HepG2 (cell line): Measurements from ENCODE around the gene DENND5B. TPM values are rescaled to one million over a fixed set of nuclear protein-coding genes. Genes with fewer than 3 reads are reported as not detected.
A peak's percentile ranks its signal among the peaks of the same experiment; 100 is the strongest.

ENCODE experiments used
- ARID4A ChIP-seq: sonication (generic); formaldehyde crosslinking; IDR thresholded peaks from 2 replicates; pipeline ENCODE4 v1.5.0; 2020; ENCODE audit warnings: mild to moderate bottlenecking, missing genetic modification reagents, borderline replicate concordance
- HOXA5 ChIP-seq: sonication (generic); formaldehyde crosslinking; IDR thresholded peaks from 2 replicates; pipeline ENCODE4 v1.4.0; 2020; ENCODE audit warnings: missing genetic modification reagents
- IRF9 ChIP-seq: sonication (generic); formaldehyde crosslinking; IDR thresholded peaks from 2 replicates; pipeline ENCODE4 v1.8.0; 2022; ENCODE audit warnings: missing genetic modification reagents, mild to moderate bottlenecking, borderline replicate concordance
- PLSCR1 ChIP-seq: sonication (generic); formaldehyde crosslinking; IDR thresholded peaks from 2 replicates; pipeline ENCODE4 v1.5.0; 2020; ENCODE audit warnings: missing genetic modification reagents, mild to moderate bottlenecking, borderline replicate concordance
- PRDM4 ChIP-seq: sonication (generic); formaldehyde crosslinking; IDR thresholded peaks from 2 replicates; pipeline ENCODE4 v1.9.0; 2021; ENCODE audit warnings: missing genetic modification reagents, borderline replicate concordance
- REL ChIP-seq: sonication (generic); formaldehyde crosslinking; conservative IDR thresholded peaks from 2 replicates; pipeline ENCODE4 v1.8.0; 2022; ENCODE audit warnings: mild to moderate bottlenecking, missing genetic modification reagents, moderate library complexity
- SETDB1 ChIP-seq: sonication (generic); formaldehyde crosslinking; IDR thresholded peaks from 2 replicates; pipeline ENCODE4 v1.5.1; 2020; ENCODE audit warnings: missing genetic modification reagents, mild to moderate bottlenecking, borderline replicate concordance
- SIX1 ChIP-seq: sonication (generic); formaldehyde crosslinking; IDR thresholded peaks from 2 replicates; pipeline ENCODE4 v1.4.0; 2020; ENCODE audit warnings: missing genetic modification reagents, borderline replicate concordance
- SRSF1 ChIP-seq: fragments of 200-400 bp; formaldehyde crosslinking; optimal IDR thresholded peaks from 2 replicates; pipeline ENCODE3; 2017; ENCODE audit warnings: mild to moderate bottlenecking, low read depth, low read length, moderate library complexity
- ZNF205 ChIP-seq: IDR thresholded peaks from 2 replicates; pipeline ENCODE4 v1.6.1; 2018; ENCODE audit warnings: missing biosample characterization, missing genetic modification reagents
- ZNF280D ChIP-seq: sonication (generic); formaldehyde crosslinking; IDR thresholded peaks from 2 replicates; pipeline ENCODE4 v1.5.1; 2020; ENCODE audit warnings: mild to moderate bottlenecking, missing genetic modification reagents
- ZNF740 ChIP-seq: sonication (generic); formaldehyde crosslinking; IDR thresholded peaks from 2 replicates; pipeline ENCODE4 v1.4.0; 2020; ENCODE audit warnings: missing genetic modification reagents
- ZNF788 ChIP-seq: sonication (generic); formaldehyde crosslinking; IDR thresholded peaks from 2 replicates; pipeline ENCODE4 v1.5.0; 2020; ENCODE audit warnings: mild to moderate bottlenecking, missing genetic modification reagents, borderline replicate concordance
- polyA plus RNA-seq, 8 experiments: library from polyadenylated mRNA; depleted of rRNA in 3 of 8; stranded (reverse) in 7 of 8; unstranded in 1 of 8; fragments of >200 nt; fragmentation: Illumina TruSeq in 4 of 8; extraction: Trizol in 4 of 8; gene quantifications; 2 replicates each; pipeline versions ENCODE4 v1.2.1 to v1.2.3, GENCODE V29; 2011 to 2016; ENCODE audit warnings: low read depth in 4 of 8, missing spikeins in 1 of 8, mixed read lengths in 1 of 8; ENCODE audit not compliant: insufficient read depth in 1 of 8
- total RNA-seq, 5 experiments: library from RNA; depleted of rRNA; stranded (reverse); fragments of >200 nt; fragmentation: Illumina TruSeq; extraction: Trizol; gene quantifications; 2 replicates each; pipeline ENCODE4 v1.2.3, GENCODE V29; 2016; ENCODE audit warnings: low read depth in 1 of 5

DENND5B gene
- total and polyA plus RNA-seq, 2 of the 13 experiments (the other 11 are each of a cell fraction or from before 2014, with no cell fraction given) = 14.7 to 18.7 TPM

- TF ChIP-seq ZNF740 (peak; percentile 42; the same call in 1 of the 2 replicates), SRSF1 (peak; percentile 40), ZNF280D (0 out of 2 replicates have a peak, but pooled peaks have one; percentile 44), PRDM4 (0 out of 2 replicates have a peak, but pooled peaks have one; percentile 50), REL (no peak), ARID4A (CRISPR knock-in tag) (peak; percentile 87; the same call in 1 of the 2 replicates), IRF9 (peak; percentile 69; the same call in 1 of the 2 replicates), ZNF205 (CRISPR knock-in tag) (peak; percentile 43; the same call in 1 of the 2 replicates), SIX1 (CRISPR knock-in tag) (0 out of 2 replicates have a peak, but pooled peaks have one; percentile 23), ZNF788 (CRISPR knock-in tag) (peak; percentile 89; the same call in 1 of the 2 replicates), HOXA5 (CRISPR knock-in tag) (peak; percentile 71), SETDB1 (CRISPR knock-in tag) (no peak), PLSCR1 (CRISPR knock-in tag) (no peak)
Measured at GRCh38 chr12:31589904-31590641, 863 bp downstream of the DENND5B start (continued).
